ENCODE data around the gene RAPGEF4. TPM values are rescaled to one million over a fixed set of nuclear protein-coding genes. Genes with fewer than 3 reads are reported as not detected.
"Not testable (repeated sequence)": the region's sequence is repeated elsewhere in the genome, so short reads cannot be mapped to it uniquely, and the experiment has no call there.

RAPGEF4 gene
- polyA plus RNA-seq, 4 donors: 7.9 to 12.1 (median 11.0) TPM

DNA sequence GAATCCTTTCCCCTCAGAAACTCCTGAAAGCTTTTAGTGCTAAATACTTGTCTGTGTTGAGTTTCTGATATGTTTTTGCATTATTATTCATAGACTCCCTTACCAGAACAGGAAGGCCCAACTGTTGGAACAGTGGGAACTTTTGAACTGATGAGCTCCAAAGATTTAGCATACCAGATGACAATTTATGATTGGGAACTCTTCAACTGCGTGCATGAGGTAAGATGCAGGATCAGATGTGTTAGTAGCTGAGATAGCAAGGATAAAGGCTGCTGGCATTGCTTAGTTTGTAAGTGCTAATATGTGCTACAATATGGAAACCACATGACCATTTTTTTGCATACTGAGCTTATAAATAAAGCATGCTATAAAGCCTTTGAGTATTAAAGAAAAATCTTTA lies 290.8 kb downstream of the RAPGEF4 start:
- DNase-seq (ENCODE audit: low read depth in 4 of 4, low spot score in 3 of 4): no peak

DNA sequence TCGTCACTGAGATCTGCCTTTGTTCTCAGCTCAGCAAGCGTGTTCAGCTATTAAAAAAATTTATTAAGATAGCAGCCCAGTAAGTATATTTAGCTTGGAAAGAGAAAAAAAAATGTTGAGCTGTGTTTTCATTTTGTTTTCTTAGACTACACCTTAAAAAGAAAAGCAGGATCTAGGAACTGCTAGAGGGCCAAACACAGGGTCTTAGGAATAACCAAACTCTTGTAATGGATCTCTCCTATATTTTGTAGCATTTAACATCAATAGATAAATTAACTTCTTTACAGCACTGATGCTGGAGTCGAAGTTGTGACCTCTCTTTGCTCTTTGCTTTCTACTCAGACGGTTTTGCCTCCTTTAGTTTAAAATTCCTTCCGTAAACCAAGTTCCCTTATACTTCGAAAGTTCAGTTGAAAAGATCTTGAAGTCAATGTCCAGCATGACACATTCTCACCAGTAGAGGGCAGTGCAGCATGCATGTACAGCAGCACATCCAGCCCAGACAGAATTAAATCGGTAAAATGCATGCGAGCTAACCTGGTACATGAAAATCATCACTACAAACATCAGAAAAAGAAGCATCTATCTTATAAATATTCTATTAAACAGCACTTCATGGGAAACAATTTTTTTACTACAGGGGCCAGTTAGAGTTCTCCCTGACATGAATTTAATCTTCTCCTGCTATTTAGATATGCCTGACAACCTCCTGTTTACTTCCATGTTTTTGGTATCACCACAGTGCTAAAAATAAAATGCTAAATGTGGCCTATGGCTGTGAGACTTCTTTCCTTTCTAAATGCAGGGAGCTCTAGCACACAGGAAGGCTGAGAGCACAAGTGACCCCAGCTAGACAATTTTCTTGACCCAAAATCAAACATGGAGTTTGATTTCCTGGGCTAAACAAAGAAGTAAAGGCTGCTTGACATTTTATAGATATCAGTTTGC lies 291.8 kb downstream of the RAPGEF4 start:
- DNase-seq (ENCODE audit: low read depth in 4 of 4, low spot score in 3 of 4): peak; percentile 86

- no peak for DNase-seq (ENCODE audit: low read depth in 4 of 4, low spot score in 3 of 4)
Measured at GRCh38 chr2:173028141-173028540, 292.5 kb downstream of the RAPGEF4 start.

GRCh38 chr2:173028671-173029070 lies 293.0 kb downstream of the RAPGEF4 start:
- no peak for DNase-seq (ENCODE audit: low read depth in 4 of 4, low spot score in 3 of 4)

DNA sequence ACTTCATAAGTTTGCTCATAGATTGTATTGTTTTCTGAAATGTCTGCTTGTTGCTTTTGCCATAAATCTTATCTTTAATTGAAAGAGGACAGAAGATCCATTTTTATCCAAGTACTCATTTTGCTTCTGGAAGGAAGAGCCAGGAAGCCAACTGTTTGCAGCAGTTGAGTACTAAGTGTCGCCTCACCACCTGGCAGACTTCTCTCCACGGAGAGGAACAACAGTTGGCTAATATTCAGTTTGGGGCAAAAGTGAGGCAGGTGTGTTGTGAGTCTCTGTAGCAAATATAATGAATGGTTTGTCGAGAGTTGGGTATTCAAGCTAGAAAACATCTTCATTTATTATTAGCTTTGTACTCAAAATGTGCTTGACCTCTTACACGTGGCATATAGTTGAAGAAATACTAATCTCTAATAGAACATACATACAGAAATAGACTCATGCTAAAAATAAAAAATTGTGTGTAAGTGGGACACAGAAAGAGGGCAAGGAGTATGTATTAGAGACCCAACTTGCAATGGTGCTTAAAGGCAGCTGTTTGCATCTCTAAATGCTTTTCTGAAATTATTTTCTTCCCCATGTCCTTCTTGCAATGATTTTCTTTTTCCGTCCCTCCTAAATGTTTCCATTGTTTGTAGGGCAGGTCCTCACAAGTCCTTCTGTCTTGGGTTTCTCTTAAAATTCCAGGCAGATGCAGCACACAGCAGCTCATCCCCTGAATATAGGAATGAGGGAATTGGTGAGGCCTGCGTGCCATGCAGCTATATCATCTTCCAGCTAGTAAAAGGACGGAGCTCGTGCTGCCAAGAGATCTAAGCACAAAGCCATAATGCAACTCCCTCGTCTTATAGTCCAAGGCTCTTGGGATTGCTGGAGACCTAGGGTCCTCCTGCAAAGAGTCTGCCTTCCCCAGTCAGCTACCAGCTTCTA lies 295.2 kb downstream of the RAPGEF4 start:
- no peak for DNase-seq (ENCODE audit: low read depth in 4 of 4, low spot score in 3 of 4)

DNA sequence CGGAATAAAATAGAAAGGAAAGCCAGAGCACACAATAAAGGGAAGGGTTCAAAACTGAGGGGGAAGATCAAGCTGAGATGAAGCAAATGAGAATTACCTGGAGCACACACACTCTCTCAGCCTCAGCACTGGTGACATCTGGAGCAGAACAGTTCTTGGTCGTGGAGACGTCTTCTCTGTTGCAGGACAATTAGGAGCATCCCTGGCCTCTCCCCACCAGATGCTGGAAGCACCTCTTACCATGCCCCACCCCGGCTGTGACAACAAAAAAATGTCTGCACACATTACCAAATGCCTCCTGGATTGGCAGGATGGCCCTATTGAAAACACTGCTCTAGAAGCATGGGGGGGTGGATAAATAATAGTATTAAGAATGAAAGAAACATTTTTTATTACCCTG lies 296.4 kb downstream of the RAPGEF4 start:
- no peak for DNase-seq (ENCODE audit: low read depth in 4 of 4, low spot score in 3 of 4)

GRCh38 chr2:173033084-173033483 lies 297.4 kb downstream of the RAPGEF4 start:
- no peak for DNase-seq (ENCODE audit: low read depth in 4 of 4, low spot score in 3 of 4)

- DNase-seq (ENCODE audit: low read depth in 4 of 4, low spot score in 3 of 4): no peak
Measured at GRCh38 chr2:173034143-173034542, 298.5 kb downstream of the RAPGEF4 start.

DNA sequence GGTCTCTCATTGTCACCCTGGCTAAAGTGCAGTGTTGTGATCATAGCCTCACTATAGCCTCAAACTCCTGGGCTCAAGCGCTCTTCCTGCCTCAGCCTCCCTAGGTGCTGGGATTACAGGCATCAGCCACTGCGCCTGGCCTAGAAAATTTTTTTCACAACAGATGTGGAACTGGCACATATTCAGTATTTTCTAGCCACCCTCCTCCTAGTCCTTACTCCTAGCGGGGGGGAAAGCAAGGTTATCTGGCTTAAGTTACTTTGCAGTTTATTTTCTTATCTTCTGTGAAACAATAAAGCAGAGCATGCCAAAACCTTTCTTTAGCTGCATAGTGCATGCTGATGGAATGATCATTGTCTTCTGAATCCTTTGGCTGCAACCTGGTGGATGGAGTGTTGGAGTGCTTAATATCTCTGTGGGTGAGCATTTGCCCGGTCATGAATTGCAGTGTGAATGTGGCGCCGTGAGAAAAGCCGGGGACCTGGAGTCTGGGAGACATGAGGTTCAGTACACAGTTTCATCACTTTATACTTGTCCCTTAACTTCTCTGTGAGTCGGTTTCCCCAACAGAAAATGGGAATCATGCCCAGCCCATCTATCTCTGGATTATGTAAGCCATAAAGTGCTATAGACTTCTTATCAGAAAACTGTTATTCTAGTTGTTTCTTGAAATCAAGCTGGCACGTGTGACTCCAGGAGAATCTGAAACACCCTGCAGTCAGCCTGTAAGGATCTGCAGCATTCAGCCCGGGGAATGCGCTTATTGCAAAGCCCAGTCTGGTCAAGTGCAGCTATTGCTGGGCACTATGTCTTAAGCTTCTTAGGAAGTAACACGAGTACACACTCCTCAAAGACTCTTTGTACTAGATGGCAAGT lies 301.8 kb downstream of the RAPGEF4 start:
- DNase-seq (ENCODE audit: low read depth in 4 of 4, low spot score in 3 of 4): no peak

DNA sequence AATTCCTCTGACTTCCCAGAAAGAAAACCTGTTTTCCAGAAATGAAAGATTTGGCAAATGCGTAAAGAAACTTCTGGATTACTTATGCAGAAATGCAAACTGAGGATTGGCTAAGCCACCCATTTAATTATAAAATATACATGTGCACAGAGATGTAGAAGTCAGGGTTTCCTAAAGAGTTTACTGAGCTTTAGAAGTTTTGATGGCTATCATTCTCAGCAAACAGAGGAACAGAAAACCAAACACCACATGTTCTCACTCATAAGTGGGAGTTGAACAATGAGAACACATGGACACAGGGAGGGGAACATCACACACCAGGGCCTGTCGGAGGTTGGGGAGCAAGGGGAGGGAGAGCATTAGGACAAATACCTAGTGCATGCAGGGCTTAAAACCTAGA lies 302.6 kb downstream of the RAPGEF4 start:
- DNase-seq (ENCODE audit: low read depth in 4 of 4, low spot score in 3 of 4): not testable (repeated sequence)

GRCh38 chr2:173040729-173041128 lies 305.1 kb downstream of the RAPGEF4 start:
- no peak for DNase-seq (ENCODE audit: low read depth in 4 of 4, low spot score in 3 of 4)

DNA sequence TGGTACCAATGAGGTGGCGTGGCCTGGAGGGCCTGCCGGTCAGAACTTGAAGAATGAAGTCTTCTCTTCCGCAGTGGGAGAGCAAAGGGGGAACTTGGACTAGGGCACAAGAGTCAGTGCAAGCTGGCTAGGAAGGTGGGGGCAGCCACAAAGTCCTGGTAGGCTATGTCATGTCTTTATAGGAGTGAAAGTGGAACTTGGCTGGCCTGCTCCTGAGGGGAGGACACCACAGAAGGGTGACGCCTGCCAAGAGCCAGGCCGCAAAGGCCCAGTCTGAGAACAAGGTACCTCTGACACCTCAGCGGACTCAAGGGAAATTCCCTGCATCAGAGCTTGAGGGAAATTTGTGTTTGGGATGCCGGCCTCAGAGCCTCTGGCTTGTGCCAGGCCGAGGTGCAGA lies 307.8 kb downstream of the RAPGEF4 start:
- DNase-seq (ENCODE audit: low read depth in 4 of 4, low spot score in 3 of 4): no peak

GRCh38 chr2:173043897-173044519 lies 308.4 kb downstream of the RAPGEF4 start:
- DNase-seq (ENCODE audit: low read depth in 4 of 4, low spot score in 3 of 4): no peak

DNA sequence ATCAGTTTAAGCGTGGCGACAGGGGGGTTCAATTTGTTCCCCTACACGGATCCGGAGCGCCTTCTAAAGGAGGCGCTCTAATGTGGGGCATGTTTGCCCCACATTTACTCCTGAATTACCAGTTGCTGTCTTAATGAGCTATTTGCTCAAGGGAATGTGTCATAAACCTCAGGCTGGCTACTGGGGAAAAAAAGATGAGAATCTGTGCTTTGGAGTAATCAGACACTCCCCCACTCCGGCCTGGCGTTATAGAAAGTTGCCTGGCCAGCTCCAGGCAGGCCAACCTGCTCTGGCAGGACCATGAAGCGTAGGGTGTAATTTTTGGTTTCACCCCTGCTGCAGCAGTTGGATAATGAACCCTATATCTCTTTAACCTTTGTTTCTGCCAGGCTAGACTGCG lies 309.0 kb downstream of the RAPGEF4 start:
- DNase-seq (ENCODE audit: low read depth in 4 of 4, low spot score in 3 of 4): no peak

- DNase-seq (ENCODE audit: low read depth in 4 of 4, low spot score in 3 of 4): no peak
Measured at GRCh38 chr2:173045181-173045580, 309.5 kb downstream of the RAPGEF4 start.

- DNase-seq (ENCODE audit: low read depth in 4 of 4, low spot score in 3 of 4): no peak
Measured at GRCh38 chr2:173048522-173048896, 312.9 kb downstream of the RAPGEF4 start.

- DNase-seq (ENCODE audit: low read depth in 4 of 4, low spot score in 3 of 4): no peak
Measured at GRCh38 chr2:173048897-173049661, 313.4 kb downstream of the RAPGEF4 start.

- DNase-seq (ENCODE audit: low read depth in 4 of 4, low spot score in 3 of 4): no peak
Measured at GRCh38 chr2:173049831-173050230, 314.2 kb downstream of the RAPGEF4 start.

GRCh38 chr2:173050684-173051083 lies 315.0 kb downstream of the RAPGEF4 start:
- DNase-seq (ENCODE audit: low read depth in 4 of 4, low spot score in 3 of 4): no peak

Data from right renal pelvis (tissue), 4 donors.